ENCODE results near the gene CALCOCO1. TPM values are rescaled to one million over a fixed set of nuclear protein-coding genes. Genes with fewer than 3 reads are reported as not detected.

Gene CALCOCO1
- total RNA-seq, 3 donors from 2014 or later, result 218 to 301 (median 295) TPM

DNA sequence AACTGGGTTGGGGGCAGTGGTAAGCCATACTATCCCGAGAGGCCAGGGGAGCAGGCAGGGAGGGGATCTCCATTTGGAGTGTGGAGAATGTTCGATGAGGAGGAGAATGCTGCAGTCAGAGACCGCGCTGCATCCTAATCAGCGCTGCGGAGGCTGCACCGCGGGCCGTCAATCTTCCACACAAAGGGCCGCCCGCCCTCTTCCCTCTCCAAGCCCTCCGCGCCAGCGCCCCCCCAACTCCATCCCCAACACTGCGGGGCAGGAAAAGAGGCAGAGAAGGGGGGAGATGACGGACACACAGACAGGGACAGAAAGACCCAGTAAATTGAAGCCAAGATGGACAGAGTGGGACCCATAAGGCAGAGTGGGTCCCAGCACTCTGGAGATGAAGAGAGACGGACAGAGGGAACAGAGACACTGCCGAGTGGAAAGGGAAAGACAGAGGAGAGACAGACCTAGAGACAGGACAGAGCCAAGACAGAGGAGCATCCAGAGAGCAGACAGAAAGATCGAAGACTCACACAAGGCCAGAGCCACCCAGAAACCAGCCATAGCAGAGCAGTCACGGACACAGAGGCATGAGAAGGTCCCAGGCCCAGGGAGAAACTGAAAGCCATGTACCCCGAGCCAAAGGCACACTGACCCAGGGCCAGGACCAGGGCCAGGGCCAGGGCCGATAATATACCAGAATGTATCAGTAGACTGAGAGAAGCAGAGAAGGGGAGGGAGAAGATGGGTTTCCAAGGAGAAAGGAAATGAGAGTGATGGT lies 21.0 kb upstream of the CALCOCO1 start:
- DNase-seq (ENCODE audit: low spot score in 2 of 2), result no peak
- no peak for TF ChIP-seq CTCF (IDR thresholded peaks at IDR 0.05)
- no peak for TF ChIP-seq POLR2AphosphoS5 (IDR thresholded peaks at IDR 0.05)
- no peak for TF ChIP-seq POLR2A (IDR thresholded peaks at IDR 0.05)
- H3K36me3 ChIP-seq, result no peaks in the 10 kb centered on the region
- H3K4me3 ChIP-seq, result no peak overlapping the region
- peaks cover 0 to 10% of the 10 kb centered on the region in 2 donors for H3K27me3 ChIP-seq
- H3K4me1 ChIP-seq, result peaks cover 0 to 4% of the 10 kb centered on the region in 2 donors
- H3K27ac ChIP-seq, result no peak overlapping the region
- intact Hi-C loops (cut with DNase I; ENCODE audit: low total_unique reads), result loop anchor here (5.0 kb wide), 1 partner anchor 51 kb away; no protein-coding TSS in a partner anchor
- no peaks in the 10 kb centered on the region for H3K9me3 ChIP-seq

DNA sequence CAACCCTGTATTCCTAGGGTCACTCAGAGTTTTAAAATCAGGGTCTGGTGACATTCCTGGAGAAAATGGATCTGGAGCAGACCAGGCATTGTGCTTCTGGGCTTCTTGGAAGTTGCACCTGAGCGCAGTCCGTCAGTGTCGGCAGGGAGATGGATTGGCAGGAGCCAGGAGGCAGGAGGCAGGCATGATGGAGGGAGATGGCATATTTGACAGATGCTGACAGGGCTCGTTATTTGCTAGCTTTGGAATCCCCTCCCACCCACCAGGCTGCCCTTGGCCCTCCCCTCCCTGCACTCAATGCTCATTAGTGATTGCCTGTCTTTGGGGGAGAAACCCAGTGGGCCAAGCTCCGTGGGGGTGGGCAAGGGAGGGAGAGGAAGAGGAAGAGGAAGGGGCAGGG lies 19.8 kb upstream of the CALCOCO1 start:
- DNase-seq (ENCODE audit: low spot score in 2 of 2), result no peak
- TF ChIP-seq POLR2AphosphoS5 (IDR thresholded peaks at IDR 0.05) (no peak), CTCF (IDR thresholded peaks at IDR 0.05) (no peak), POLR2A (IDR thresholded peaks at IDR 0.05) (no peak)
- Histone ChIP-seq H3K36me3 (no peaks in the 10 kb centered on the region), H3K4me3 (no peak overlapping the region), H3K9me3 (no peaks in the 10 kb centered on the region), H3K27me3 (peaks cover 0 to 21% of the 10 kb centered on the region in 2 donors), H3K4me1 (peaks cover 0 to 4% of the 10 kb centered on the region in 2 donors), H3K27ac (no peak overlapping the region)
- intact Hi-C loops (cut with DNase I; ENCODE audit: low total_unique reads), result loop anchor here (5.0 kb wide), 1 partner anchor 50 kb away; no protein-coding TSS in a partner anchor

GRCh38 chr12:53746592-53747092 lies 19.4 kb upstream of the CALCOCO1 start:
- Histone ChIP-seq H3K27me3 (peaks cover 0 to 24% of the 10 kb centered on the region in 2 donors), H3K36me3 (no peaks in the 10 kb centered on the region), H3K4me1 (peaks cover 0 to 4% of the 10 kb centered on the region in 2 donors), H3K27ac (no peak overlapping the region), H3K9me3 (no peaks in the 10 kb centered on the region), H3K4me3 (no peak overlapping the region)
- no peak for TF ChIP-seq POLR2A (IDR thresholded peaks at IDR 0.05)
- TF ChIP-seq POLR2AphosphoS5 (IDR thresholded peaks at IDR 0.05), result peak; percentile 34 to 76 (median 40)
- peak; percentile 100 for TF ChIP-seq CTCF (IDR thresholded peaks at IDR 0.05)
- intact Hi-C loops (cut with DNase I; ENCODE audit: low total_unique reads), result loop anchor here (5.0 kb wide), 1 partner anchor 49 kb away; no protein-coding TSS in a partner anchor
- peak; percentile 86 to 93 for DNase-seq (ENCODE audit: low spot score in 2 of 2)

- Histone ChIP-seq H3K9me3 (no peaks in the 10 kb centered on the region), H3K27ac (no peak overlapping the region), H3K36me3 (no peaks in the 10 kb centered on the region), H3K4me3 (no peak overlapping the region), H3K4me1 (peaks cover 0 to 4% of the 10 kb centered on the region in 2 donors), H3K27me3 (peaks cover 0 to 38% of the 10 kb centered on the region in 2 donors)
- no peak for DNase-seq (ENCODE audit: low spot score in 2 of 2)
- TF ChIP-seq POLR2A (IDR thresholded peaks at IDR 0.05), result no peak
- no peak for TF ChIP-seq POLR2AphosphoS5 (IDR thresholded peaks at IDR 0.05)
- TF ChIP-seq CTCF (IDR thresholded peaks at IDR 0.05), result no peak
- intact Hi-C loops (cut with DNase I; ENCODE audit: low total_unique reads), result loop anchor here (5.0 kb wide), 1 partner anchor 47 kb away; no protein-coding TSS in a partner anchor
Measured at GRCh38 chr12:53744751-53745150, 17.5 kb upstream of the CALCOCO1 start.

DNA sequence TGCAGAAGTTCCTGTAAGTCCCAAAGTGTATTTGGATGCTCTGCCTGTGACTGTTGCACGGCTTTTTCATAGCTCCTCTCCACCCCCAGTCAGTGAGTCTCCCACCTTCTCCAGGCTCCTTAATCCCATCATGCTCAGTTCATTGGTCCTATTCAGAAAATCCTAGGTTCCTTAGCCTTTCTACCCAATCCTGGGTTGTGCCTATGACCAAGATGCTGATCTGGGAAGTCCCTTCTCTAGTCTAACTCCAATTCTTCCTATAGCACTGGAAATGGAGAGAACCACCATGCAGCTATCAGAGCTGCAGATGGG lies 16.8 kb upstream of the CALCOCO1 start:
- Histone ChIP-seq H3K4me3 (no peak overlapping the region), H3K4me1 (peaks cover 0 to 8% of the 10 kb centered on the region in 2 donors), H3K27ac (no peak overlapping the region), H3K9me3 (no peaks in the 10 kb centered on the region), H3K36me3 (no peaks in the 10 kb centered on the region), H3K27me3 (peaks cover 0 to 44% of the 10 kb centered on the region in 2 donors)
- DNase-seq (ENCODE audit: low spot score in 2 of 2), result no peak
- intact Hi-C loops (cut with DNase I; ENCODE audit: low total_unique reads), result no loop called here
- no peak for TF ChIP-seq CTCF (IDR thresholded peaks at IDR 0.05)
- no peak for TF ChIP-seq POLR2AphosphoS5 (IDR thresholded peaks at IDR 0.05)
- no peak for TF ChIP-seq POLR2A (IDR thresholded peaks at IDR 0.05)

Data from breast epithelium (tissue), 4 donors.